ENCODE measurements around the gene ABLIM1.

The ABLIM1 gene

GRCh38 chr10:114384601-114385000 is 273.5 kb downstream of the ABLIM1 start:
- H3K9me3 ChIP-seq (replicated peaks in 1 of 11): no peaks in the 10 kb centered on the region
- H3K27ac ChIP-seq: no peak overlapping the region
- H4K20me1 ChIP-seq: no peaks in the 10 kb centered on the region
- H3K4me1 ChIP-seq: peaks cover 0 to 12% (median 7%) of the 10 kb centered on the region in 10 experiments; a peak in 10 of 20 replicates
- no peak overlapping the region for H3K9ac ChIP-seq
- H3K4me2 ChIP-seq: no peak overlapping the region
- H3K36me3 ChIP-seq: no peaks in the 10 kb centered on the region
- H3K27me3 ChIP-seq: no peaks in the 10 kb centered on the region
- TF ChIP-seq Cebpa-rat (IDR thresholded peaks at IDR 0.05): no peak
- no peak overlapping the region for H3K4me3 ChIP-seq

- no peak overlapping the region for H3K9ac ChIP-seq
- no peak overlapping the region for H3K4me2 ChIP-seq
- no peaks in the 10 kb centered on the region for H3K36me3 ChIP-seq
- H3K27ac ChIP-seq: no peak overlapping the region
- H3K4me3 ChIP-seq: no peak overlapping the region
- H3K4me1 ChIP-seq: peaks cover 0 to 12% (median 7%) of the 10 kb centered on the region in 10 experiments; a peak in 10 of 20 replicates
- no peaks in the 10 kb centered on the region for H3K27me3 ChIP-seq
- no peaks in the 10 kb centered on the region for H4K20me1 ChIP-seq
- no peak for TF ChIP-seq Cebpa-rat (IDR thresholded peaks at IDR 0.05)
- H3K9me3 ChIP-seq (replicated peaks in 1 of 11): no peaks in the 10 kb centered on the region
These were observed 273.9 kb downstream of the ABLIM1 start for GRCh38 chr10:114384181-114384580.

Data from BLaER1 treated with 17β-estradiol and CSF1 and Interleukin-3, amounts not matched to agents 10 nM and 100 nM (cell line).